Measurements from ENCODE around the gene KLF6. TPM values are rescaled to one million over a fixed set of nuclear protein-coding genes. Genes with fewer than 3 reads are reported as not detected.

The KLF6 gene
- total RNA-seq, 1 experiment from 2014 or later: 27.7 TPM

GRCh38 chr10:3754727-3755439 lies 30.1 kb downstream of the KLF6 start:
- Histone ChIP-seq H2AFZ (no peak overlapping the region), H3K4me3 (no peak overlapping the region), H4K20me1 (ENCODE audit: insufficient read depth) (no peaks in the 10 kb centered on the region), H3K36me3 (ENCODE audit: low read depth) (no peaks in the 10 kb centered on the region), H3K79me2 (ENCODE audit: low read depth) (no peaks in the 10 kb centered on the region; the same call in 1 of the 2 replicates), H3F3A (ENCODE audit: insufficient read depth, low read depth) (peaks cover 39% of the 10 kb centered on the region), H3K27me3 (ENCODE audit: insufficient read depth, low read depth) (no peaks in the 10 kb centered on the region), H3K9me3 (ENCODE audit: insufficient read depth, low read depth) (no peaks in the 10 kb centered on the region), H3K9me2 (ENCODE audit: insufficient read depth) (no peaks in the 10 kb centered on the region), H3K4me1 (replicated peaks; ENCODE audit: insufficient read depth) (peaks cover 55% of the 10 kb centered on the region), H3K27ac (peak overlapping the region; percentile 92), H3K4me2 (peak overlapping the region; percentile 43)
- ChIA-PET CTCF (no interaction called here), POLR2A (ENCODE audit: unreplicated experiment) (interaction anchor here (0.6 to 0.8 kb wide), 5 partner anchors 13 to 358 kb away, joined by 3 to 6 read pairs (median 6); partner anchors contain the start of gene KLF6)
- BruUV-seq (replicated peaks): TSS peak; percentile 61
- TF ChIP-seq EZH2 (IDR thresholded peaks at IDR 0.05; ENCODE audit: low read depth) (no peak), CTCF (conservative IDR thresholded peaks at IDR 0.05) (no peak)
- DNase-seq: peak; percentile 68 to 96
- intact Hi-C loops (cut with micrococcal nuclease; ENCODE audit: unreplicated experiment): loop anchor here (1.0 to 2.0 kb wide), 2 partner anchors 56 to 288 kb away; no protein-coding TSS in a partner anchor

- no TSS peak for BruUV-seq (replicated peaks)
- no peak for DNase-seq
Observed at GRCh38 chr10:3750854-3751253, 34.2 kb downstream of the KLF6 start.

More at GRCh38 chr10:3750854-3751253, 34.2 kb downstream of the KLF6 start:
- H3K27ac ChIP-seq: no peak overlapping the region
- no peak for TF ChIP-seq CTCF (conservative IDR thresholded peaks at IDR 0.05)
- TF ChIP-seq EZH2 (IDR thresholded peaks at IDR 0.05; ENCODE audit: low read depth): no peak
- H3K4me2 ChIP-seq: no peak overlapping the region
- ChIA-PET POLR2A (ENCODE audit: unreplicated experiment) (no interaction called here), CTCF (interaction anchor here (0.6 kb wide), 1 partner anchor 325 kb away, joined by 3 read pairs; no protein-coding TSS in a partner anchor)
- no peak overlapping the region for H2AFZ ChIP-seq
- H3K27me3 ChIP-seq (ENCODE audit: insufficient read depth, low read depth): no peaks in the 10 kb centered on the region
- no peaks in the 10 kb centered on the region for H3K36me3 ChIP-seq (ENCODE audit: low read depth)
- no peaks in the 10 kb centered on the region for H3K9me2 ChIP-seq (ENCODE audit: insufficient read depth)
- no peaks in the 10 kb centered on the region for H3K79me2 ChIP-seq (ENCODE audit: low read depth)
- H3K9me3 ChIP-seq (ENCODE audit: insufficient read depth, low read depth): no peaks in the 10 kb centered on the region
- no peaks in the 10 kb centered on the region for H4K20me1 ChIP-seq (ENCODE audit: insufficient read depth)
- intact Hi-C loops (cut with micrococcal nuclease; ENCODE audit: unreplicated experiment): no loop called here
- H3F3A ChIP-seq (ENCODE audit: insufficient read depth, low read depth): peaks cover 15% of the 10 kb centered on the region
- no peak overlapping the region for H3K4me3 ChIP-seq
- H3K4me1 ChIP-seq (replicated peaks; ENCODE audit: insufficient read depth): peaks cover 24% of the 10 kb centered on the region
